Stimulated activated CD4-positive, alpha-beta T cell treated with anti-CD3 and anti-CD28 coated beads, TNF-alpha, amount 100 ng/mL, for 4 hours (primary cell): ENCODE data around the gene IGF1R.
"Not testable (repeated sequence)": the region's sequence is repeated elsewhere in the genome, so short reads cannot be mapped to it uniquely, and the experiment has no call there.

ENCODE experiments used
- DNase-seq, 3 experiments: peaks; one replicate each; pipeline ENCODE4 v3.0.0-alpha.2; 2020; ENCODE audit warnings: low read depth in 3 of 3

The IGF1R gene

DNA sequence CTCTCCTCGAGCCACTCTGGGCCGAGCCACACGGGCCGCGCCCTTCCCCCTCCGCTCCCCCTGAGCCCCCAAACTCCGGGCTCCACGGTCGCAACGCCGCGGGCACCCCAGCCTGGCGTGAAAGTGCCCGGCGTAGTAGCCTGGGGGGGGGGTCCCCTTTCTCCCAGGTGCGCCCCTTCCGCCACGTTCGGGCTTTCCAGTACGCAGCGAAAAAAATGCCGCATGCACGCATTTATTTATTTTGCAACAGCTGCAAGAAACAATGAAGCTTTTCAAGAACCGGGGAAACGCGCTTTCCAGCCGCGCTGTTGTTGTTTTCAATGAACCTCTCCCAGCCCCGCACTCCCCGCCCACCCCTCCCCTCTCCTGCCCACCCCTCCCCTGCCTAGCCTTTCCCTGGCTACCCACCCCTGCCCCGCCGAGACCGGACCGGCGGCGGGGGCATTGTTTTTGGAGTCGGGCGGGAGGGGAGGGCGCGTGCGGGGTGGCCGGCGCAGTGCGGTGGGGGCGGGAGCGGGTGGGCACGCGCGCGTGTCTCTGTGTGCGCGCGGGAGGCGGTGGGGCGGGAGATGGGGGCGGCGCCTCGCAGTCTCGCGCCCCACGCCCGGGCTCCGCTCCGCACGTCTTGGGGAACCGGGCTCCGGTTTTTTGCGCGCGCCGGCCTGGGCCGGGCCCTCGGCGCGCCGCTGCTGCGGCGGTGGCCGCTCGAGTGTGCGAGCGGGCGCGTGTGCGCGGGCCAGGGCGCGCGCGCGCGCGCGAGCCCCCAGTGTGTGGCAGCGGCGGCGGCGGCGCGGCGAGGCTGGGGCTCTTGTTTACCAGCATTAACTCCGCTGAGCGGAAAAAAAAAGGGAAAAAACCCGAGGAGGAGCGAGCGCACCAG, at the start of gene IGF1R:
TSS of gene IGF1R (plus strand) at position 766 of the 880 bp plus-strand sequence. CDS start 1,043 bp downstream, outside the sequence.
- DNase-seq = peak; percentile 73 to 82 (median 78)

DNA sequence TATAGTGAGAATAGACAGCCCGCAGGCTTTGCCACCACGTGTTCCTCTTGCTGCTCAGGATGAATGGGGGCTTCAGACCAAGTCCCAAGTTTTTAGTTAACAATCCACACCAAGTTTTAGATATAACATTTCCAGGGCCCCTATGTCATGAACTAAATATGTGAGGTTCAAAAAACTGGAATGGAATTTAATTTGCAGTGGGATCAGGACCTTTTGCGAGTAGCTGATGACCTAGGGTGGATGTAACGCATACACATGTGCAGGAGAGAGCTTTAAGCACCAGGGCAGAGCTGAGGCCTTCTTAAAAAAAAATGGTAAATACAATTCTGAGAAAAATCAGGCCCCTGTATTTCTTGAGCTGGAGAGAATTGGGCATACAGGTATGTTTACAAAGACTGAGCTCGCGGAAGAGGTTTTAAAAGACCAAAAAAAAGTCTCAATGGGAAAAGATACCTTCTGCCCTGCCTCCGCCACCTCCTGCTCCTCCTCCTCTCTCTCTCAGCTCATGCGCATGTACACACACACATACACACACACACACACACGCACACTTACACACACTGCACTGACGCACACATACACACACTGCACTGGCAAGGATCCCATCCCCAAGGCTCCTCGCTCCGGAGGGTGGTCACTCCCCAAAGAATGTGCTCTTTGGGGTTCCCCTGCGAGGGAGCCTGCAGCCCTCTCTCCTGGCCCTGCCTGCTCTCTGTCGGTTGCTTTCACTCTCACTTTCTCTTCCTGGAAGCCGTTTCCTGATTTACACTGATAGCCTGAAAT, 48.2 kb upstream of the IGF1R start:
- peak; percentile 8 to 14 (median 14) for DNase-seq

DNA sequence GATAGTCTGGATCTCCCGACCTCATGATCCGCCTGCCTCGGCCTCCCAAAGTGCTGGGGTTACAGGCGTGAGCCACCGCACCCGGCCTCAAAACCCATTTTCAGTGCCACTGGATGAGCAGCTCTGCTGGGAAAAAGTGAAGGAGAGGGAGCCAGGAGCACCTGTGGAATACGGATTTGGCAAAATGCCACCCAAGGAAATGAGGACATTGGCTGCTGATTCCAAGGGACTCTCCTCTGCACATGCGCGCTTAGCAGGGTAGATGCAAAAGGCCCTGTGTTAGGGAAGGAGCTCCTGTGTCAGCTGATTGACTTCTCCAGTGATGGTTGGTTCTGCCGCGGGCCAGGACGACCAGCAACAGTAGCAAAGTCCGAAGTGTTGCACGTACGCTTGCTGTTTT, 43.4 kb upstream of the IGF1R start:
- no peak for DNase-seq

DNA sequence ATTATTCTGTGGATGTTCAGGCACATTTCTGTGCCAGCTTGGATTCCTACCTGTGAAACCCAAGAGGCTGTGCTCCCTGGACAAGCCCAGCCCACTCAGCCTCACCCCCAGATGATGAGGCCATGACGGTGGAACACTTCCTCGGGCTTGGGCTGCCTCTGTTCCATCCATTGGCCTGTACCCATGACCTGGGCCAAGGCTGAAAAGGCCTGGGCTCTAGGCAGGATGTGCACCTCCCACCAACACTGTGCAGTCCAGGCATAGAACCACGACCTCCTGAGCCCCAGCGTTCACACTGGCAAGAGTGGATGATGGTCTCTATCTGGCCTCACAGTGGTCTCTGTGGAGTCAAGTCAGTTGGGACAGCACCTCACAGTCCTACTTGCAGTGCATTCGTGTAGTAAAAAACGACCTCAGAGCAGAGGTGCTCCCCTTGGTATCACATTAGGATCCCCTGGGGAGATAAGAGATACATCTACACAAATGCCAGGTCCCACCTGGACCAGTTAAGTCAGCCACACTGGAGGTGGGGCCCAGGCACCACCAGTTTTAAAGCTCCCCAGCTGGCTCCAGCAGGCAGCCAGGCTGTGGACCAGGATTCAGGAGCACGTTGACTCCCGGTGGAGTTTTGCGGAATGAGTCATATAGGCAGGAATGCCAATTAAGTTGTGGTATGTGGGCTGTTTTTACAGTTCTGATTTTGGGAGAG, 39.0 kb upstream of the IGF1R start:
- DNase-seq = no peak

DNA sequence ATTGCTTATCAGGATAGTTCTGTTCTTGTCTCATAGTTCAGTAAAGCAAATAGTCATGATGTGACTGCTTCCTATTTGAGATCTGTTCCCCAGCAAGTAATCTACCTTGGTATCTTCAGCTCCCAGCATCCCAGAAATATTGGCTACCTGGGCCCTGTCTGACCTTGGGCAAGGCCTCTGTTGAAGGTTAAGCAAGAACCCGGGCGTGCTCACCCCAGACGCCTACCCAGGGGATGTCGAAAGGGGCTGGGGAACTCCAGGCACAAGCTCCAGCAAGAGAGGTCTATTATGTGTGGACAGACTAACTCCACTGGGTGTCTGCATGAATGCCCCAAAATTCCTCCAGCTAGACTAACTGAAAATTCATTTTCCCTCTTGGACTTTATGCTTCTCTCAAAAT, 37.3 kb upstream of the IGF1R start:
- DNase-seq = no peak

DNA sequence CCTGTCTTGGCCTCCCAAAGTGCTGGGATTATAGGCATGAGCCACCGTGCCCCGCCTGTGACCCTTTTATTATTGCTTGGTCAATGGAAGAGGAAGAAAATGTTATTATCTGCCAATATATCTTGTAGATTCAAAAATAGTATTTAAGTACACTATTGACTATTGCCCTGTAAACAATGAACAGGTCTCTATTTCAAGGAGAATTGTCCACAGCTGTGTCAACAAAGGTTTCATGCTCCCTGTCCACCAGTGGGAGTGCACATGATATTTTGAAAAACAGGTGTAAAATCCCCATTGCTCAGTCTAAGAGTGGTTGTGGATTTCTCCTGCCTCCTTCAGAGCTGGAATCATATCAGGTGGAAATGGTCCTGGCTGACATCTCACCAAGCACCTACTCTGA, 36.5 kb upstream of the IGF1R start:
- no peak for DNase-seq

DNA sequence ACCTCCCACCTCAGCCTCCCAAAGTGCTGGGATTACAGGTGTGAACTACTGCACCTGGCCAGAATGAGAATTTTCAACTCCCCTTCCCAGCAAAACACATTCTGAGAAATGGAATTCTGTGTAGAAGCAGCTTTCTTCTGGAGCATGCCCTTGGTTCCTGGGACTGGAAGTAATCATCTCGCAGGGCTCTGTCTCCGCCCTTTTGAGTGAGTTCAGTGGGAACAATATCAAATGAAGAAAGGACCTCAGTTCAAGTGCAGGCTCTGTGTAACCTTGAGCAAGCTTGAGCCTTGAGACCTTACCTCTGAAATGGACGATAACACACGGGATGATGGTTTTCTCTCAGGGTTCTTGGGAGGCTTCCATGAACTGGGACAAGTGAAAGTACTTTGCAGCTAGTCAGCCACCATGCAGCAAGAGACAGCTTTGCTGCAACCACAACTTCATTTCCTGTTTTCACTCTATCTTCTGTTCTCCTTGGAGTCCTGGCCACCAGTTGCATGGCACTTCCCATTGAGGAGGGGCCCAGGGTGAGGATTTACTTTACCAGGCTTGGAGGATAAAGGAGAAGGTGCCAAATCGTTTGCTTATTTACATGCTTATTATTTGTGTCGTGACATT, 35.7 kb upstream of the IGF1R start:
- DNase-seq = no peak

DNA sequence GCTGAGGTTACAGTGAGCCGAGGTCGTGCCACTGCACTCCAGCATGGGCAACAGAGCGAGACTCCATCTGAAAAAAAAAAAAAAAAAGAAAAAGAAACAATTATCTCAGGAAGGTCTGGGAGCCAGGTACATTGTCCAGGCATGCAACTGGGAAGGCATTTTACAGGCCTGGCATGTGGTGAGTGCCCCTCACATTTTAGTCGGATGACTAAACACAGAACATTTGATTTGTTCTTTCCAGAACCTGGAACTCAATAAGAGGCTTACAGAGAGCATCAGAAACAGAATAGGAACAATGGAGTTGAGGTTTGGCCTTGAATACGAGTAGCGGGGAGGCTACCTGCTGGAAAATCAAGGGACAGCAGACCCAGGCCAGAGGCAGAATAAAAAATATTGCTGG, 33.7 kb upstream of the IGF1R start:
- DNase-seq = no peak

DNA sequence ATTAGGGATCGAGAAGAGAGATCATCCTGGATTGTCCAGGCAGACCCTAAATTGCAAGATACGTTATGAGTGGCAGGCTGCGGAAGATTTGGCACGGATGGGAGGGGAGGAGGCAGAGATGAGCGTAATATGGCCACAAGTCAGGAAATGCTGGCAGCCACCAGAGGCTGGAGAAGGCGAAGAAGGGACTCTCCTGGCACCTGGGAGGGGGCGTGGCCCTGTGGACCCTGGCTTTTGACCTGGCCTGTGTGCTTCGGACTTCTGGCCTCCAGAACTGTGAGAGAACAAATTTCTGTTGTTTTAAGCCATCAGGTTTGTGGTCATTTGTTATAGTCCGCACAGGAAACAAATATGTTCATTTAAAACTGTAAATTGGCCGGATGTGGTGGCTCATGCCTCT, 31.9 kb upstream of the IGF1R start:
- no peak for DNase-seq

DNA sequence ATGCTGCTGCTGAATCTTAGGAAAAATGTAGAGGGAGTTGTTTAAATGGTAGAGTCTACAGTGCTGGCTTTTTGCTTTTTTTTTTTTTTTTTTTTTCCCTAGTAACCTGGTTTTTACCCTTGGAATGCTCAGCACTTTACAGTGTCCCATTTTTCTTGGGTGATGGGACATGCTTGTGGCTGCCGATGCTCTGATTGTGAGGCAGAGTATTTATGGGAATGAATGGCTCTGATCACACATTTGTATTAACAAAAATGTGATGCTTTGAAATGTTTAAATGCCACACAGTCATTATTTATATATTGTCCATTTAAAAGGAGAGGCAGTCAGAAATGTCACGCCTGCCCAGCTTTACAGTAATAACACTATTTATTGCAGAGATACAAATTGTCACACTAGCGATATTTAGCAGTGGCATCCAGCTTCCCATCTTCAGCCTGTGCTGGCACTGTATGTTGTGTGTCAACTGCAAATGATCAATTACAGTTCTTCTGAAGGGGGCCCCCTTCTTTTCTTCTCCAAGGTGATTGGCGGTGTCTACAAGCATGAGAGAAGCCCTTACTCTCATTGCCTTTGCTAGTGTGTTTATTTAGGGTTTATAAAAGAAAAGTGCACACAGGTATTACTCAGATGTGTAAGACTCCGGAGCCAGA, 30.9 kb upstream of the IGF1R start:
- no peak for DNase-seq

DNA sequence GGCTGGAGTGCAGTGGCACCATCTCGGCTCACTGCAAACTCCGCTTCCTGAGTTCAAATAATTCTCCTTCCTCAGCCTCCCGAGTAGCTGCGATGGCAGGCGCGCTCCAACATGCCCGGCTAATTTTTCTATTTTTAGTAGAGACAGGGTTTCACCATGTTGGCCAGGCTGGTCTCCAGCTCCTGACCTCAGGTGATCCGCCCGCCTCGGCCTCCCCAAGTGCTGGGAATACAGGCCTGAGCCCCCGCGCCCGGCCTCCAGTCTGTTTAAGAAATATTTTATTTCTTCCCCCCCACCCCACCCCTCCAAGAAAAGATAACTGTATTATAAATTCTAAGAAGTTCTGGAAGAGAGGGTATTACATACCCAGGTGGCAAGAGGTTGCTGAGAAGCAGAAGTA, 29.8 kb upstream of the IGF1R start:
- DNase-seq = not testable (repeated sequence)

DNA sequence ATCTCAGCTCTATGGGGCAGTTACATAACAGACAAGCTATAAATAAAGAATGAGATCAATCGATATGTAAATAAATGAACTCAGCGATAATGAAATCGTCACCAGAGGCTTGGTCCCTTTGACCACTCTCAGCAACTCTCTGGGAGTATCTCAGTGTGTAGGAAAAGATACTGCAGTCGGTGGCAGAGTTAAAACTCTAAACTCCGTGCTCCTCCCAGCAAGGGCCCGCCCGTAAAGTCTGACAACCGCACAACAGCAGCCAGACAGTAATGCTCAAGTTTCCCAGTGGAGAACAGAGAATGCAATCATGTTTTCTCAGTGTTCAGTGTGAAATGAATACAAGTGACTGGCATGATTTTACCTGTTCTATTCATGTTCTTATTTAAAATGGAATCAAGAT, 28.3 kb upstream of the IGF1R start:
- DNase-seq = no peak

DNA sequence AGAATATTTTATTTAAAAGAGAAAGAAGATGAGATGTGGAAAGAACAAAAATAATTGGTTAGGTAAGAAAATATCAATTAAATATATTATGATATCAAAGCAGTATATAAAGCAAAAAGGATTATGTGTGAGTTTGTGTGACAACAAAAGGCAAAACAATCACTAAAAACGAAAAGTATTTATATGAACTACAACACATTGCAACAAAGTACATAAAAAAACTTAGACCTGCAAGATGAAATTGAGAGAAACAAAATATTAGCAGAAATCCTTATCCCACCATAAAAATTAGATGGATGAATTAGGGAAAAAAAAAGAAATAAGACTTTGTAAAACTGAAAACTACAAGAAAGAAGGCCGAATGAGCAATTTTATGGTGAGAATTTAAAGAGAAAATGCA, 27.3 kb upstream of the IGF1R start:
- no peak for DNase-seq

DNA sequence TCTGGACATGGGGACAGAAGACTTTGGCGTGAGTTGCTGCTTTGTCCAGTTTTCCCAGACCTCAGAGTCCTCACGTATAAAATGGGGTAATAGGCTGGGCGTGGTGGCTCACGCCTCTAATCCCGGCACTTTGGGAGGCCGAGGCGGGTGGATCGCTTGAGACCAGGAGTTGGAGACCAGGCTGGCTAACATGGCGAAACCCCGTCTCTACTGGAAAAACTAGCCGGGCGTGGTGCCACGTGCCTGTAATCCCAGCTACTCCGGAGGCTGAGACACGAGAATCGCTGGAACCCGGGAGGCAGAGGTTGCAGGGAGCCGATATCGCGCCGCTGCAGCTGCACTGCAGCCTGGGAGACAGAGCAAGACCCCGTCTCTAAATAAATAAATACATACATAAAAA, 22.7 kb upstream of the IGF1R start:
- DNase-seq = no peak

DNA sequence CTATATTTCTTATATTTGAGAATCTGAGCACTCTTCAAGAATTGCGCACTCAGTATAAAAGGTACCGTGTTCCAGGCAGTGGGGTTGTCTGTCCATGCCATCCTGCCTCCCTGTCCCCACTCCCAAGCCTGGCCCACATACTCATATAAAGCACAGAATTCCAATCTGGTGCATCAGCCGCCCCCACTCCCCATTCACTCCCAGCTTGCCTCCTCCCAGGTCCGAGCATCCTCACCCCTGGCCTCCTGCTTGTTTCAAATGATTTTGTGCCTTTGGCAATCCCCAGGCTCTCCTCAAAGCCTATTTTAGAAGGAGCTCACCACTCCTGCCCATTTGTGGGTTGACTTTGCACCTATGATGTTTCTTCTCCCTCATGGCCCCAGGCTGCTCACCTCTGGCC, 22.2 kb upstream of the IGF1R start:
- no peak for DNase-seq

DNA sequence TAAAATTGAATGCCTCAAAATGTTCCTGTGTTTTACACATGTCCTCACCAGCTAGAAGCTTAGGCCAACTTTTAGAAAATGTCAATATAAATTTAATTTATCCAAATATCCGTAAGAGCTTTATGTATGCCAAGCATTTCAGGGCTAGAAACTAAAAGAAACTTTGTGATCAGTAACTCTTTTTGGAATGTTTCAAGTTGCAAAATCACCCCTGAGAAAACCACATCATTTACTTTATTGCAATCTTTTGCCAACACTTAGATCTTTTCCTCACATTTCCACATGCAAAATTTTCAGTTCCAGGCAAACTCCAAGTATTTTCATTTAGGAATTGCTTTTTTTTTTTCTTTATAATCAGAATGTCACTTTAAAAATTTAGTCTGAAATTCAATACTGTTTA, 20.1 kb upstream of the IGF1R start:
- DNase-seq = no peak

DNA sequence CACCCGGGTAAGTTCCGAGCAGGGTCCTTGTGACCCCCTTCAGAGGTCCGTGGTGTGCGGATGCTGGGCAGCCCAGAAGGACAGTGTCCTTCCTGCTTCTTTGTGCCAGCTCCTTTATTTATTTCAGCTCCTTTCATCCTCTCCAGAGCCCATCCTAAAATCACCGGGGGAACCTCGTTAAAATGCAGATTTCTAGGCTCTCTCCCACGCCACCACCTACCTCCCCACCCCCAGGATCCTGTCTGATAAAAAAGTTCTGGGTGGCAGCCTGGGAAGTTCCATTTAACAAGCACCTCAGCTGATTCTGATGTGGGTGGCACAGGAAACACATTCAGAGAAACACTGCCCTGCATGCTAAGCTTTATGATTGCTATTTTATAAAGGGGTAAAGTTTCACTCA, 12.5 kb upstream of the IGF1R start:
- DNase-seq = peak in 2 of 3 experiments; percentile 17 to 18

DNA sequence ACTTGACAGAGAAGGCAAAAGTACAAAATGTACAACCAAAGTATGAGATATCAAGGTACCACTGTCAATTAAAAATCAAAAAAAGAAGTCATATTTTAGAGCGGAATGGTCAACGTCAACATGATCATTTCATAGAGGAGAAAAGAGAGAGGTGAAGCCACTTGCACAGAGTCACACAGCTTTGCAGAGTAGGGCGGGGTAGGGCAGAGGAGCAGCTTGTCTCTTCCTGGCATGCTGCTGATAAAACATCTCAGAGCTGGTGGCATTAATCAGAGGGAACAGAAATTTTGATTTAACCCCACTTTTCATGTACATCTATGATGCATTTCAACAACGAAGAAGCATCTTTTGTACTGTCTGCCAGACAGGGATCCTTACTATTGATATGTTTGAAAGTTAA, 5.2 kb upstream of the IGF1R start:
- no peak for DNase-seq

DNA sequence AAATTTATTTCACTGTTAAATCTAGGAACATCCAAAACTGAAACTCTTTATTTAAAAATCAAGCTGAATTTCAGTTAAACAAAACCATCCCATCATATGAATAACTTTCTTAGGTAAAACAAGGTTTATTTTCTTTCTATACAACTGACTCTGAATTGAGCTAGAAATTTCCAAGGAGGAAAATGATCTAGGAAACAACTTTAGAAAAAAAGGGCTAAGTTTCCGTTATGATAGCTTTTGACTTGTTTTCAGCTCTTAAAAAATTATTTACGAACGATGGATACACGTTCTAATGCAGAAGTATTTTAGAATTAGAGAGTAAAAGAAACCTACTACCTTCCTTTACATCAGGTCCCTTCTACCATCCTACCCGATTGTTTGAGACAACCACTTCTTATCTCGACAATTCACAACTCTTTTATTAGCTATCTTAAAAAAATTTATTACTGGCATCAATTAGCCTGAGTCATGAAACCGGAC, 1.8 kb upstream of the IGF1R start:
- no peak for DNase-seq

DNA sequence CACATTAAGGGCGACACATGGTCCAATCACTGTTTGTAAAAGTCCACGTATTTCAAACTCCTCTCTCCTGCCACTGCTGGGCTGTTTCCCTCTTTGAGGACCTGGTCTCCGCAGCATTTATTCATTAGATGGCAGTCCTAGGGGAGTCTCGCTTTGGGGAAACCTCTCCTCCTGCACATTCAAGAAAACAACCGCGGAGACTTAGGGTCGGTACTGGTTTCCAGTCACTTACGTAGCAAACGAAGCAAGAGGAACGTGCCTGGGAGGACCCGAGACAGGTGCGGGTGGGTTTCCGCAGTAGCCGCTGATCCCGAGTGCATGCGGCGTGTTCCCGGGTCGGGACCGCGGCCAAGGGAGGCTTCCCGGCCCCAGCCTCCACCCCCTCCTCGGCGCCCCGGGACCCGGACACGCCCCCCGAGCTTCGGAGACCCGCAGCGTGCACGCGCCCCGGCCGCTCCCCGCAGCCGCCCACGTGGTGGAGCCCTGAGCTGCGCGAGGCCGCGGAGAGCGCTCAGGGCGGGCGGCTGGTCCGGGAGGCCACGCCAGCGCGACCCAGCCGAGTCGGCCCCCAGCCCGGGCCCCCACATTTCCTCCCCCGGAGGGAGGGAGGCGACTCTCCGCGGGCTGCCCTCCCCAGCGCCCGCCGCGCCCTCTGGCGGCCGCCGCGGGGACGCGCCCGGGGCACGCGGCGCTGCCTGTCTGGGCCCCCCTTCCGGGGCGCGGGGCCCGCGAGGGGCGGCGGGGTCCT, 1.1 kb upstream of the IGF1R start:
- peak; percentile 32 to 62 (median 60) for DNase-seq
